Measurements from ENCODE around the gene INO80B.

Gene INO80B

DNA sequence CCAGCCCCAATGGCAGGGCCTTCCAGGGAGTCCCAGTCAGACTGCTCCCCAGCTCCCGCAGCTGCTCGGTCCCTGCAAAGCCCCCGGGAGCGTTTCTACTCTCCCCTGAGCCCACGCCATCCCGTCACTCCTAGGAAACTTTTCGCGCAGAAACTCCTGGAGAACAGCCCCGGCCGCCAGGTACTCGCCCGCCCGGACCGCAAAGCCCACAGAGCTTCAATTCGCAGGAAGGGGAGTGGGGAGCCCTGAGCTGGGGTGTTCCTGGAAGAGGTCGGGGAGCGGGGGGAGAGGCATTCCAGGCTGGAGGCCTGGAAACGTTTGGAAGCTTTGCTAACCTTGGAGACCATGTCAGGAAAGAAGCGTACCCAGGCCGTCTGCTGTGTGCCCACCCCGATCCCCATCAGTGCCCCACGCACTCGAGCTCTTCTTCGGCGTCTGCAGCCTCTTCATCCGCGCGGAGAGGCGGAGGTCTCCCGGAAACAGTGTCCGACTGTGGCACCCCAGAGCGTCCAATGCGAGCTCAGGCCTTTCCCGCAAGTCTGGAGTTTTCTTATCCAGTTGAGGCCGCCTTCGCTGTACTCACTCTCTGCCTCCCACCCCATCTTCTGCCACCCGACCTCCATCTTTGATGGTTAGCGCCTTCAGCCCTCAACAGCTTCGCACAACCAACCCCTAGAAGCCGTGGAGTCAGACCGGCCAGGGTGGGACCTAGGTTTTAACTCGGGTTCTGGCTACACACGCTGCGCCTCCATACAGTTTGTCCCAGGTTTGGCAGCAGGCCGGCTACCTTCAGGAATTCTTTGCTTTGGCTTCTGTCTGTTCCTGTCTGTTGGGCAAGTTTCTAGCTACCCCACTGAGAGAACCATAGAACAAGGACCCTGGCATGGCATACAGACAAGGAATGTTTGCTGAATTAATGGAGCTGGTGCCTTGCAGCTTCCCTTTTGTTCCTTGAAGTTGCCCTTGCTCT lies 48.9 kb downstream of the INO80B start:
- DNase-seq: no peak

DNA sequence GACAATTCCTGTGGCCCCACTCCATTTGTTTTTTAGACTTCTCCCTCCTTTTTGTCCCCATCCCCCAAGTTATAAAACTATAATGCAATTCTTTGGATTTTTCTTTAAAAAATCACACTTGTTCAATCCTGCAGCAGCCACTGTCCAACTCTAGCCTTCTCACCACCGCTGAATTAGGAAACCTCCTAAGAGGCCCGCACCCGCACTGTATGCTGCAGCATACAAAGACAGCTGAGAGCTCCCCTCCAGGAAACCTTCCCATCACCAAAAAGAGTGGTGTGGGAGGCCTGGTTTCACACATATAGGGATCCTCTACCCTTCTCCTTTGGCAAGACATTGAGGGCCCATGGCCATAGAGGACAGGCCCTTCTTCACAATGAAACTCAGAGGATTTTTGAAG lies 49.7 kb downstream of the INO80B start:
- DNase-seq: no peak

DNA sequence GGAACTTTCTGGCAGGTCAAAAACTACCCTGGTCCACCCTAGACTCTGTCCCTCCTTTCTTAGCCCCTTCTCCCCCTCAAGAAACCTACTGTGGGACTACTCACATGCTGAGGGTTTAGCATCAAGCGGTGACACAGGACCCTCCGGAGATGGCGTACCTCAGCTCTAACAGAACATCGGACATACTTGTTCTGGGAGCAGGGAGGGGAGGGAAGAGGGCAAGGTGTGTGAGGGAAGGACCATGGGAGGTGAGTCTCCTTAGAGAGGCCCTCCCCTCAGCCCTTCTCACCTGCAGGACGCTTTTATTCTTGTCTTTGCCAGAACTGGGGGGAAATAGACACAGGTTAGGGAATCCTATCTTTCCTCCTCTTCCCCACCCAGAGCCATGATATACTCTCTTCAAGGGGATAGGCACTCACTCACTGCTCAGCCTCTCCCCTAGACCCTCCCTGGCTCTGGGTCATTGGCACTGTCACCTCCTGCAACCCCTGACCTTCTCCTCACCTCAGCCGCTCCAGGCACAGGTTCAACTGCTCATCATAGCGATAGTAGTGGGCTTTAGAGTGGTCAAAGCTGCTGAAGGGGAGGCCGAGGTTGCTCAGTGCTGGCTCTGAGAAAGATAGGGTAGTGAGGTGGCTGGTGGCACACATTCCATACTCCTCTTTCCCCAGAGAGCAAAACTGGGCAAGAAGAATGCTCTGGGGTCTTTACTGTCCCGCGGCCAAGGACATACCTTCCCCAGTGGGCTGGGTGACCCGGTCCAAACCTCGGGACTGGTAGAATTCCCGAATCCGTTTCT lies 50.8 kb downstream of the INO80B start:
- DNase-seq: no peak

DNA sequence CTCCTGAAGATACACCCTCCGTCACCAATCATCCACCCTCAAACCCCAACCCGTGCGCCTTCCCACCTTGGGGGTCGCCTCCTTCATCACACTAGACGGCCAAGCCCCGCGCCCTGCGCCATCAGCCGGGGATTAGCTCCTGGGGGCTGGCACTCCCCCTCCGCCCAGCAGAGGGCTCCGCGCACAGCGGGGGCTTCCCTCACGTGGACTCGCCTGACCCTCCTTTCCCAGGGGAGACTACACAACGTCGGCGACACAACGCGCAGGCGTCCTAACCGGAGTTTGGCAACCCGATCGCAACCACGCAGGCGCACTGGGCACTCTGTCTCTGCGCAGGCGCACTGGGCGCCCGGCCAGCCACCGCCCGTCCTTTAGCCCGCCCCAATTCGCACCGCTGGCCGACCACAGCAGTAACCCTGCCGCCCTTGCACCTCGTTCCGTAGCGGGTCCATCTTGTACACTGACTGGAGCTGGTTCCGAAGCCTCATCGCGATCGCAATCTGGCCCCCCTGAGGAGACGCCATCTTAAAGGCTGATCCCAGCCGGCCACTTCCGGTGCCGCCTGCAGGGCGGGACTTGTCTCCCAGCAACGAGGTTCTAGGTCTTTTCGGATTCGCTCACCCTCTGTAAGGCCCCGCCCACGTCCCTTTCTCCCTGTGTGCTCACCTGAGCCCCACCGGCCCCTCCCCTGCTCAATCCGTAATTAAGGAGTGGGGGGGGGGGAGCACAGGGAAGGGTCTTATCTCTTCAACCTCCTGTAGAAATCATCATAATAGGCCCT lies 52.4 kb downstream of the INO80B start, which contains the start of gene PCGF1:
Gene PCGF1, minus strand, starts transcription at position 551 of the 781 bp plus-strand sequence. Its CDS starts 27 bp downstream, at position 524.
- peak; percentile 99 for DNase-seq

Measured in suppressor macrophage treated with lipopolysaccharide for 1 hour (primary cell).